HepG2 (cell line): ENCODE data around the gene TH. TPM values are rescaled to one million over a fixed set of nuclear protein-coding genes. Genes with fewer than 3 reads are reported as not detected.

Experiments
- CCAR2 ChIP-seq: fragments of 200-400 bp; formaldehyde crosslinking; optimal IDR thresholded peaks from 2 replicates; pipeline ENCODE3; 2018; ENCODE audit warnings: low read depth, mild to moderate bottlenecking, low read length, moderate library complexity
- ELF4 ChIP-seq: sonication (generic); formaldehyde crosslinking; IDR thresholded peaks from 2 replicates; pipeline ENCODE4 v1.5.0; 2020; ENCODE audit warnings: missing genetic modification reagents, mild to moderate bottlenecking, moderate library complexity, borderline replicate concordance
- FOXM1 ChIP-seq: sonication (generic); formaldehyde crosslinking; IDR thresholded peaks from 2 replicates; pipeline ENCODE4 v1.5.0; 2020; ENCODE audit warnings: missing genetic modification reagents
- MEIS1 ChIP-seq: sonication (generic); formaldehyde crosslinking; IDR thresholded peaks from 2 replicates; pipeline ENCODE4 v1.9.0; 2021; ENCODE audit warnings: mild to moderate bottlenecking, missing genetic modification reagents, moderate library complexity, borderline replicate concordance
- NFKBIZ ChIP-seq: IDR thresholded peaks from 2 replicates; pipeline ENCODE4 v1.6.1; 2018; ENCODE audit warnings: missing genetic modification reagents, missing compliant biosample characterization
- PCBP2 ChIP-seq: fragments of 200-400 bp; formaldehyde crosslinking; optimal IDR thresholded peaks from 2 replicates; pipeline ENCODE3; 2018; ENCODE audit warnings: low read length, low read depth; ENCODE audit not compliant: poor library complexity, severe bottlenecking
- polyA plus RNA-seq, 8 experiments: library from polyadenylated mRNA; depleted of rRNA in 3 of 8; stranded (reverse) in 7 of 8; unstranded in 1 of 8; fragments of >200 nt; fragmentation: Illumina TruSeq in 4 of 8; extraction: Trizol in 4 of 8; gene quantifications; 2 replicates each; pipeline versions ENCODE4 v1.2.1 to v1.2.3, GENCODE V29; 2011 to 2016; ENCODE audit warnings: low read depth in 4 of 8, missing spikeins in 1 of 8, mixed read lengths in 1 of 8; ENCODE audit not compliant: insufficient read depth in 1 of 8
- total RNA-seq, 5 experiments: library from RNA; depleted of rRNA; stranded (reverse); fragments of >200 nt; fragmentation: Illumina TruSeq; extraction: Trizol; gene quantifications; 2 replicates each; pipeline ENCODE4 v1.2.3, GENCODE V29; 2016; ENCODE audit warnings: low read depth in 1 of 5
- TF ChIP-seq, protein P1 (sequence below): sonication (generic); formaldehyde crosslinking; IDR thresholded peaks from 2 replicates; pipeline ENCODE4 v1.4.0; 2020; ENCODE audit warnings: missing genetic modification reagents
- TF ChIP-seq, protein P2 (sequence below): sonication (generic); formaldehyde crosslinking; IDR thresholded peaks from 2 replicates; pipeline ENCODE4 v1.4.0; 2020; ENCODE audit warnings: missing genetic modification reagents
- TF ChIP-seq, protein P3 (sequence below): sonication (generic); formaldehyde crosslinking; IDR thresholded peaks from 2 replicates; pipeline ENCODE4 v1.9.0; 2021; ENCODE audit warnings: missing genetic modification reagents, mild to moderate bottlenecking, borderline replicate concordance

TH gene
- total and polyA plus RNA-seq, 2 of the 13 experiments (the other 11 are each of a cell fraction or from before 2014, with no cell fraction given): 0.36 TPM; not detected in 1

DNA sequence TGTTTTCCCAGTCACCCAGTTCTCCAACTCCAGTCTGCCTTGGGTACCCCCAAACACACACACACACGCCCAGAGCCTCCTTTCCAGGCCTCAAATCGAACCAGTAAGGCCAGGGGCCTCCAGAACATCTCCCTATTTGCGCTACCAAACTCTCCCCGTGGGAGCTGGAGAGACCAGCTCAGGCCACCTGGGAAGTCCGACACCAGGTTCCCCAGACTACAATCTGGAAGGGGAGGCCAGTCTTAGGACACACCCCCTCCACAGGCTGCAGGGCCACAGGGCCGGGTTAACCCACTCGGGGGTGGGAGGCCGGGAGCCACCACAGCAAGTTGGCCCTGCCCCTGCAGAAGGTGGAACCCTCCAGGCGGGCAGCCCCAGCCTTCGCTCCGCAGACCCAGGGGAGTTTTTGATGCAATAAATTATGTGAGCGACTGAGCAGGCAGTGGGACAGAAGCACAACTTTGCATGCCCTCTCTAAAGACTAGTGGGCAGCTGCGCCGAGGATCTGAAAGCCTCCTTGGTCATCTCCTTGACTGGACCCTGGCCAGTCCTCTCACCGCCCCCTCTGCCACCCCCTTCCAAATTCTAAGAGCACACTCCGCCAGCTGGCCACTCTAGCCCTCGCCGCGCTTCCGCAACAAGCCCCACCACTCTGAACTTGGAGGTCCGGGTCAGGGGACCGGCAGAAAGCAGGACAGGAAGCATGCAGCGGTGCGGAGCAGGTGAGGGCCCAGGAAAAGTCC, 35.2 kb downstream of the TH start (continued):
- TF ChIP-seq, protein P1, sequence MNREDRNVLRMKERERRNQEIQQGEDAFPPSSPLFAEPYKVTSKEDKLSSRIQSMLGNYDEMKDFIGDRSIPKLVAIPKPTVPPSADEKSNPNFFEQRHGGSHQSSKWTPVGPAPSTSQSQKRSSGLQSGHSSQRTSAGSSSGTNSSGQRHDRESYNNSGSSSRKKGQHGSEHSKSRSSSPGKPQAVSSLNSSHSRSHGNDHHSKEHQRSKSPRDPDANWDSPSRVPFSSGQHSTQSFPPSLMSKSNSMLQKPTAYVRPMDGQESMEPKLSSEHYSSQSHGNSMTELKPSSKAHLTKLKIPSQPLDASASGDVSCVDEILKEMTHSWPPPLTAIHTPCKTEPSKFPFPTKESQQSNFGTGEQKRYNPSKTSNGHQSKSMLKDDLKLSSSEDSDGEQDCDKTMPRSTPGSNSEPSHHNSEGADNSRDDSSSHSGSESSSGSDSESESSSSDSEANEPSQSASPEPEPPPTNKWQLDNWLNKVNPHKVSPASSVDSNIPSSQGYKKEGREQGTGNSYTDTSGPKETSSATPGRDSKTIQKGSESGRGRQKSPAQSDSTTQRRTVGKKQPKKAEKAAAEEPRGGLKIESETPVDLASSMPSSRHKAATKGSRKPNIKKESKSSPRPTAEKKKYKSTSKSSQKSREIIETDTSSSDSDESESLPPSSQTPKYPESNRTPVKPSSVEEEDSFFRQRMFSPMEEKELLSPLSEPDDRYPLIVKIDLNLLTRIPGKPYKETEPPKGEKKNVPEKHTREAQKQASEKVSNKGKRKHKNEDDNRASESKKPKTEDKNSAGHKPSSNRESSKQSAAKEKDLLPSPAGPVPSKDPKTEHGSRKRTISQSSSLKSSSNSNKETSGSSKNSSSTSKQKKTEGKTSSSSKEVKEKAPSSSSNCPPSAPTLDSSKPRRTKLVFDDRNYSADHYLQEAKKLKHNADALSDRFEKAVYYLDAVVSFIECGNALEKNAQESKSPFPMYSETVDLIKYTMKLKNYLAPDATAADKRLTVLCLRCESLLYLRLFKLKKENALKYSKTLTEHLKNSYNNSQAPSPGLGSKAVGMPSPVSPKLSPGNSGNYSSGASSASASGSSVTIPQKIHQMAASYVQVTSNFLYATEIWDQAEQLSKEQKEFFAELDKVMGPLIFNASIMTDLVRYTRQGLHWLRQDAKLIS (CRISPR knock-in tag): peak; percentile 70; the same call in 1 of the 2 replicates
- TF ChIP-seq FOXM1: no peak
- 0 out of 2 replicates have a peak, but pooled peaks have one; percentile 10 for TF ChIP-seq MEIS1
- TF ChIP-seq CCAR2: peak; percentile 25
- TF ChIP-seq, protein P2, sequence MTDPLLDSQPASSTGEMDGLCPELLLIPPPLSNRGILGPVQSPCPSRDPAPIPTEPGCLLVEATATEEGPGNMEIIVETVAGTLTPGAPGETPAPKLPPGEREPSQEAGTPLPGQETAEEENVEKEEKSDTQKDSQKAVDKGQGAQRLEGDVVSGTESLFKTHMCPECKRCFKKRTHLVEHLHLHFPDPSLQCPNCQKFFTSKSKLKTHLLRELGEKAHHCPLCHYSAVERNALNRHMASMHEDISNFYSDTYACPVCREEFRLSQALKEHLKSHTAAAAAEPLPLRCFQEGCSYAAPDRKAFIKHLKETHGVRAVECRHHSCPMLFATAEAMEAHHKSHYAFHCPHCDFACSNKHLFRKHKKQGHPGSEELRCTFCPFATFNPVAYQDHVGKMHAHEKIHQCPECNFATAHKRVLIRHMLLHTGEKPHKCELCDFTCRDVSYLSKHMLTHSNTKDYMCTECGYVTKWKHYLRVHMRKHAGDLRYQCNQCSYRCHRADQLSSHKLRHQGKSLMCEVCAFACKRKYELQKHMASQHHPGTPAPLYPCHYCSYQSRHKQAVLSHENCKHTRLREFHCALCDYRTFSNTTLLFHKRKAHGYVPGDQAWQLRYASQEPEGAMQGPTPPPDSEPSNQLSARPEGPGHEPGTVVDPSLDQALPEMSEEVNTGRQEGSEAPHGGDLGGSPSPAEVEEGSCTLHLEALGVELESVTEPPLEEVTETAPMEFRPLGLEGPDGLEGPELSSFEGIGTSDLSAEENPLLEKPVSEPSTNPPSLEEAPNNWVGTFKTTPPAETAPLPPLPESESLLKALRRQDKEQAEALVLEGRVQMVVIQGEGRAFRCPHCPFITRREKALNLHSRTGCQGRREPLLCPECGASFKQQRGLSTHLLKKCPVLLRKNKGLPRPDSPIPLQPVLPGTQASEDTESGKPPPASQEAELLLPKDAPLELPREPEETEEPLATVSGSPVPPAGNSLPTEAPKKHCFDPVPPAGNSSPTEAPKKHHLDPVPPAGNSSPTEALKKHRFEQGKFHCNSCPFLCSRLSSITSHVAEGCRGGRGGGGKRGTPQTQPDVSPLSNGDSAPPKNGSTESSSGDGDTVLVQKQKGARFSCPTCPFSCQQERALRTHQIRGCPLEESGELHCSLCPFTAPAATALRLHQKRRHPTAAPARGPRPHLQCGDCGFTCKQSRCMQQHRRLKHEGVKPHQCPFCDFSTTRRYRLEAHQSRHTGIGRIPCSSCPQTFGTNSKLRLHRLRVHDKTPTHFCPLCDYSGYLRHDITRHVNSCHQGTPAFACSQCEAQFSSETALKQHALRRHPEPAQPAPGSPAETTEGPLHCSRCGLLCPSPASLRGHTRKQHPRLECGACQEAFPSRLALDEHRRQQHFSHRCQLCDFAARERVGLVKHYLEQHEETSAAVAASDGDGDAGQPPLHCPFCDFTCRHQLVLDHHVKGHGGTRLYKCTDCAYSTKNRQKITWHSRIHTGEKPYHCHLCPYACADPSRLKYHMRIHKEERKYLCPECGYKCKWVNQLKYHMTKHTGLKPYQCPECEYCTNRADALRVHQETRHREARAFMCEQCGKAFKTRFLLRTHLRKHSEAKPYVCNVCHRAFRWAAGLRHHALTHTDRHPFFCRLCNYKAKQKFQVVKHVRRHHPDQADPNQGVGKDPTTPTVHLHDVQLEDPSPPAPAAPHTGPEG (CRISPR knock-in tag): no peak
- TF ChIP-seq, protein P3, sequence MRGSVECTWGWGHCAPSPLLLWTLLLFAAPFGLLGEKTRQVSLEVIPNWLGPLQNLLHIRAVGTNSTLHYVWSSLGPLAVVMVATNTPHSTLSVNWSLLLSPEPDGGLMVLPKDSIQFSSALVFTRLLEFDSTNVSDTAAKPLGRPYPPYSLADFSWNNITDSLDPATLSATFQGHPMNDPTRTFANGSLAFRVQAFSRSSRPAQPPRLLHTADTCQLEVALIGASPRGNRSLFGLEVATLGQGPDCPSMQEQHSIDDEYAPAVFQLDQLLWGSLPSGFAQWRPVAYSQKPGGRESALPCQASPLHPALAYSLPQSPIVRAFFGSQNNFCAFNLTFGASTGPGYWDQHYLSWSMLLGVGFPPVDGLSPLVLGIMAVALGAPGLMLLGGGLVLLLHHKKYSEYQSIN (CRISPR knock-in tag): peak; percentile 70; the same call in 1 of the 2 replicates
- 0 out of 2 replicates have a peak, but pooled peaks have one; percentile 53 for TF ChIP-seq ELF4 (CRISPR knock-in tag)
- TF ChIP-seq NFKBIZ (CRISPR knock-in tag): no peak
- TF ChIP-seq PCBP2: no peak
